HepG2 (cell line): ENCODE measurements around the gene VWA1. TPM values are rescaled to one million over a fixed set of nuclear protein-coding genes. Genes with fewer than 3 reads are reported as not detected.

ENCODE experiments used
- ATAC-seq: fragments of 200-7000 bp; cut with Tn5 transposase; 3 replicates; pipeline ENCODE4 v1.9.1; 2020; ENCODE audit warnings: mild to moderate bottlenecking, moderate library complexity
- BruUV-seq: library from RNA; stranded (reverse); fragments of 400-500 nt; replicated peaks from 2 replicates; lab custom pipeline; 2021; lab: Mats Ljungman, UMichigan
- CTCF ChIA-PET: fragments of 300-600 bp; formaldehyde crosslinking; extraction: SDS; loops from one replicate; lab custom pipeline; 2021; ENCODE audit warnings: low total read pairs, inconsistent platforms, low intra/inter-chr PET ratio; lab: Yijun Ruan, JAX
- POLR2A ChIA-PET: fragments of 350-600 bp; sonication (Branson Sonifier 250); formaldehyde crosslinking; loops from one replicate; lab custom pipeline; 2020; ENCODE audit warnings: antibody characterized with exemption, inconsistent platforms; lab: Yijun Ruan, JAX
- DNase-seq: peaks from one replicate; pipeline ENCODE4 v3.0.0-alpha.2; 2015; ENCODE audit warnings: low spot score
- FAIRE-seq: peaks from 3 replicates; lab custom pipeline; 2011; peaks lifted over from hg19 to GRCh38; lab: Jason Lieb, UNC
- H2AFZ ChIP-seq: one replicate; pipeline ENCODE4 v1.6.1; 2011; ENCODE audit warnings: low read length, inconsistent platforms
- H3K27ac ChIP-seq: fragments of 300-600 bp; 3 replicates; pipeline ENCODE4 v1.8.0; 2011; ENCODE audit warnings: mixed run types, mild to moderate bottlenecking, mixed read lengths, low read length, inconsistent platforms; ENCODE audit not compliant: insufficient read depth; ENCODE audit errors: extremely low read length
- H3K27me3 ChIP-seq, 2 experiments: fragments of 200-600 bp in 1 of 2; 2 replicates in 1 of 2; 3 replicates in 1 of 2; pipeline versions ENCODE4 v1.6.0 to v1.8.0; 2011; ENCODE audit warnings: low read length in 2 of 2, mild to moderate bottlenecking in 2 of 2, moderate library complexity in 2 of 2, inconsistent platforms in 1 of 2; ENCODE audit not compliant: insufficient read depth in 2 of 2, control insufficient read depth in 1 of 2
- H3K36me3 ChIP-seq, 2 experiments: fragments of 200-600 bp in 1 of 2; replicated peaks in 1 of 2; 2 replicates in 1 of 2; 3 replicates in 1 of 2; pipeline versions ENCODE4 v1.5.1 to v1.8.0; 2011; ENCODE audit warnings: low read length in 2 of 2, inconsistent platforms in 1 of 2; ENCODE audit not compliant: insufficient read depth in 2 of 2, control insufficient read depth in 1 of 2
- H3K4me1 ChIP-seq: 2 replicates; pipeline ENCODE4 v1.5.1; 2012; ENCODE audit warnings: low read length, inconsistent platforms; ENCODE audit not compliant: insufficient read depth
- H3K4me2 ChIP-seq: 2 replicates; pipeline ENCODE4 v1.6.0; 2011; ENCODE audit warnings: low read depth, low read length, inconsistent platforms
- H3K4me3 ChIP-seq, 3 experiments: fragments of 200-600 bp in 1 of 3; sonication (generic), shearing (Covaris generic) in 1 of 3; replicated peaks in 1 of 3; 2 replicates each; pipeline ENCODE4 v1.5.1; 2011 to 2016; ENCODE audit warnings: low read length in 3 of 3, inconsistent platforms in 2 of 3, low read depth in 2 of 3, mild to moderate bottlenecking in 2 of 3, control low read depth in 1 of 3, mixed read lengths in 1 of 3; ENCODE audit not compliant: insufficient read depth in 1 of 3
- H3K79me2 ChIP-seq: one replicate; pipeline ENCODE4 v1.6.1; 2011; ENCODE audit warnings: low read length, inconsistent platforms; ENCODE audit not compliant: insufficient read depth
- H3K9ac ChIP-seq: 2 replicates; pipeline ENCODE4 v1.6.0; 2011; ENCODE audit warnings: mild to moderate bottlenecking, low read depth, low read length, inconsistent platforms; ENCODE audit not compliant: insufficient read depth
- H3K9me3 ChIP-seq: 2 replicates; pipeline ENCODE4 v1.5.1; 2012; ENCODE audit warnings: mild to moderate bottlenecking, low read length
- H4K20me1 ChIP-seq: 2 replicates; pipeline ENCODE4 v1.6.0; 2011; ENCODE audit warnings: inconsistent platforms, mild to moderate bottlenecking, low read length, moderate library complexity; ENCODE audit not compliant: insufficient read depth
- CHD4 ChIP-seq: fragments of 200-600 bp; sonication (generic); IDR thresholded peaks from 2 replicates; pipeline ENCODE4 v1.7.0; 2017; ENCODE audit warnings: mild to moderate bottlenecking, low read length, borderline replicate concordance
- CSRNP2 ChIP-seq: sonication (generic); formaldehyde crosslinking; conservative IDR thresholded peaks from 2 replicates; pipeline ENCODE4 v1.8.0; 2022; ENCODE audit warnings: low read depth, missing genetic modification reagents
- FOSL1 ChIP-seq: sonication (generic); formaldehyde crosslinking; IDR thresholded peaks from 2 replicates; pipeline ENCODE4 v1.9.0; 2021; ENCODE audit warnings: missing genetic modification reagents, borderline replicate concordance
- GATA4 ChIP-seq: sonication (generic); IDR thresholded peaks from 2 replicates; pipeline ENCODE4 v1.6.1; 2016; ENCODE audit warnings: antibody characterized with exemption, low read depth, borderline replicate concordance
- HOMEZ ChIP-seq: IDR thresholded peaks from 2 replicates; pipeline ENCODE4 v1.6.1; 2016; ENCODE audit warnings: low read depth
- JUNB ChIP-seq: sonication (generic); formaldehyde crosslinking; IDR thresholded peaks from 2 replicates; pipeline ENCODE4 v1.8.0; 2022; ENCODE audit warnings: missing genetic modification reagents, mild to moderate bottlenecking, borderline replicate concordance
- MXD3 ChIP-seq: IDR thresholded peaks from 2 replicates; pipeline ENCODE4 v1.6.1; 2016; ENCODE audit warnings: mild to moderate bottlenecking, missing biosample characterization, missing genetic modification reagents
- RARA ChIP-seq: IDR thresholded peaks from 2 replicates; pipeline ENCODE4 v1.6.1; 2016; ENCODE audit warnings: missing genetic modification reagents, missing compliant biosample characterization
- TRIM24 ChIP-seq: sonication (generic); formaldehyde crosslinking; IDR thresholded peaks from 2 replicates; pipeline ENCODE4 v1.8.0; 2022; ENCODE audit warnings: mild to moderate bottlenecking, missing genetic modification reagents
- ZNF160 ChIP-seq: sonication (generic); formaldehyde crosslinking; IDR thresholded peaks from 2 replicates; pipeline ENCODE4 v1.8.0; 2022; ENCODE audit warnings: mild to moderate bottlenecking, inconsistent platforms, missing genetic modification reagents
- ZNF589 ChIP-seq: sonication (generic); formaldehyde crosslinking; conservative IDR thresholded peaks from 2 replicates; pipeline ENCODE4 v1.8.0; 2022; ENCODE audit warnings: mild to moderate bottlenecking, moderate library complexity, missing genetic modification reagents
- ZNF598 ChIP-seq: sonication (generic); formaldehyde crosslinking; IDR thresholded peaks from 2 replicates; pipeline ENCODE4 v1.5.1; 2020; ENCODE audit warnings: mild to moderate bottlenecking, missing genetic modification reagents, borderline replicate concordance
- ZNF737 ChIP-seq: sonication (generic); formaldehyde crosslinking; IDR thresholded peaks from 2 replicates; pipeline ENCODE4 v1.5.0; 2020; ENCODE audit warnings: missing genetic modification reagents, mild to moderate bottlenecking, borderline replicate concordance
- ZNF792 ChIP-seq: IDR thresholded peaks from 2 replicates; pipeline ENCODE4 v1.6.1; 2016
- ZSCAN20 ChIP-seq: sonication (generic); formaldehyde crosslinking; IDR thresholded peaks from 2 replicates; pipeline ENCODE4 v1.4.0; 2020; ENCODE audit warnings: missing genetic modification reagents, mild to moderate bottlenecking, borderline replicate concordance
- WGBS: methylation state at CpG from one replicate; pipeline ENCODE4 v1.1.6; 2017; ENCODE audit warnings: low lambda C conversion rate; 5-methylcytosine and 5-hydroxymethylcytosine counted together
- in situ Hi-C: cut with HindIII; loops from 2 replicates; pipeline ENCODE4 v1.10.0; 2017; ENCODE audit warnings: low pct_unique_long_range_greater_than_20kb; ENCODE audit not compliant: extremely low pct_ligation_motif_present
- intact Hi-C: fragments of 100-400 bp; cut with micrococcal nuclease; formaldehyde crosslinking; loops from one replicate; pipeline ENCODE4 v1.10.0; 2022; ENCODE audit not compliant: unreplicated experiment
- polyA plus RNA-seq, 8 experiments: library from polyadenylated mRNA; depleted of rRNA in 3 of 8; stranded (reverse) in 7 of 8; unstranded in 1 of 8; fragments of >200 nt; fragmentation: Illumina TruSeq in 4 of 8; extraction: Trizol in 4 of 8; gene quantifications; 2 replicates each; pipeline versions ENCODE4 v1.2.1 to v1.2.3, GENCODE V29; 2011 to 2016; ENCODE audit warnings: low read depth in 4 of 8, missing spikeins in 1 of 8, mixed read lengths in 1 of 8; ENCODE audit not compliant: insufficient read depth in 1 of 8
- total RNA-seq, 5 experiments: library from RNA; depleted of rRNA; stranded (reverse); fragments of >200 nt; fragmentation: Illumina TruSeq; extraction: Trizol; gene quantifications; 2 replicates each; pipeline ENCODE4 v1.2.3, GENCODE V29; 2016; ENCODE audit warnings: low read depth in 1 of 5
- TF ChIP-seq, protein P1 (sequence below): sonication (generic); formaldehyde crosslinking; IDR thresholded peaks from 2 replicates; pipeline ENCODE4 v1.4.0; 2020; ENCODE audit warnings: mild to moderate bottlenecking, missing genetic modification reagents, borderline replicate concordance

VWA1 gene
- total and polyA plus RNA-seq, 2 of the 13 experiments (the other 11 are each of a cell fraction or from before 2014, with no cell fraction given): 40.9 to 57.5 TPM

- Histone ChIP-seq H3K9me3 (no peaks in the 10 kb centered on the region), H3K27ac (no peak overlapping the region), H3K79me2 (no peaks in the 10 kb centered on the region), H3K36me3 (no peaks in the 10 kb centered on the region), H3K4me1 (peaks cover 17% of the 10 kb centered on the region), H3K9ac (no peak overlapping the region), H3K4me2 (no peak overlapping the region), H3K4me3 (no peak overlapping the region), H4K20me1 (no peaks in the 10 kb centered on the region), H3K27me3 (peaks cover 6 to 17% of the 10 kb centered on the region in 2 experiments), H2AFZ (no peak overlapping the region)
- ChIA-PET CTCF (no interaction called here), POLR2A (interaction anchor here (1.9 kb wide), 1 partner anchor 14 kb away, joined by 5 read pairs; no protein-coding TSS in a partner anchor)
- in situ Hi-C loops (no loop called here), intact Hi-C loops (no loop called here)
- TF ChIP-seq TRIM24 (CRISPR knock-in tag) (no peak), RARA (CRISPR knock-in tag) (no peak), MXD3 (CRISPR knock-in tag) (no peak), ZNF792 (no peak), CSRNP2 (no peak), GATA4 (no peak), ZNF737 (no peak), FOSL1 (CRISPR knock-in tag) (no peak), JUNB (CRISPR knock-in tag) (no peak), ZNF589 (CRISPR knock-in tag) (no peak), HOMEZ (CRISPR knock-in tag) (no peak), ZNF598 (no peak), ZNF160 (CRISPR knock-in tag) (no peak), ZSCAN20 (no peak), CHD4 (no peak)
- TF ChIP-seq, protein P1, sequence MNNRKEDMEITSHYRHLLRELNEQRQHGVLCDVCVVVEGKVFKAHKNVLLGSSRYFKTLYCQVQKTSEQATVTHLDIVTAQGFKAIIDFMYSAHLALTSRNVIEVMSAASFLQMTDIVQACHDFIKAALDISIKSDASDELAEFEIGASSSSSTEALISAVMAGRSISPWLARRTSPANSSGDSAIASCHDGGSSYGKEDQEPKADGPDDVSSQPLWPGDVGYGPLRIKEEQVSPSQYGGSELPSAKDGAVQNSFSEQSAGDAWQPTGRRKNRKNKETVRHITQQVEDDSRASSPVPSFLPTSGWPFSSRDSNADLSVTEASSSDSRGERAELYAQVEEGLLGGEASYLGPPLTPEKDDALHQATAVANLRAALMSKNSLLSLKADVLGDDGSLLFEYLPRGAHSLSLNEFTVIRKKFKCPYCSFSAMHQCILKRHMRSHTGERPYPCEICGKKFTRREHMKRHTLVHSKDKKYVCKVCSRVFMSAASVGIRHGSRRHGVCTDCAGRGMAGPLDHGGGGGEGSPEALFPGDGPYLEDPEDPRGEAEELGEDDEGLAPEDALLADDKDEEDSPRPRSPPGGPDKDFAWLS: no peak
- WGBS: 74% methylated on average over 11 of the region's 26 CpGs
- DNase-seq (no peak), ATAC-seq (no peak), FAIRE-seq (no peak)
- BruUV-seq: no TSS peak
Measured at GRCh38 chr1:1451696-1452364, 16.3 kb downstream of the VWA1 start.
